ENCODE data around the gene SPATC1L.
"Not testable (repeated sequence)": the region's sequence is repeated elsewhere in the genome, so short reads cannot be mapped to it uniquely, and the experiment has no call there.

The SPATC1L gene

GRCh38 chr21:46150491-46151121 is 33.7 kb downstream of the SPATC1L start:
- Mint-ChIP-seq H3K4me1 (no peaks in the 10 kb centered on the region), H3K9me3 (no peaks in the 10 kb centered on the region), H3K27me3 (no peaks in the 10 kb centered on the region), H3K27ac (no peak overlapping the region), H3K36me3 (no peaks in the 10 kb centered on the region), H3K4me3 (no peak overlapping the region)
- DNase-seq = peak; percentile 10
- CTCF ChIA-PET = no interaction called here

- H3K4me3 Mint-ChIP-seq = no peak overlapping the region
- no peak overlapping the region for H3K27ac Mint-ChIP-seq
- DNase-seq = no peak
- H3K9me3 Mint-ChIP-seq = no peaks in the 10 kb centered on the region
- H3K4me1 Mint-ChIP-seq = no peaks in the 10 kb centered on the region
- H3K36me3 Mint-ChIP-seq = no peaks in the 10 kb centered on the region
- CTCF ChIA-PET = no interaction called here
- no peaks in the 10 kb centered on the region for H3K27me3 Mint-ChIP-seq
Measured at GRCh38 chr21:46150073-46150472, 34.2 kb downstream of the SPATC1L start.

GRCh38 chr21:46149205-46149901 is 34.9 kb downstream of the SPATC1L start:
- CTCF ChIA-PET = no interaction called here
- Mint-ChIP-seq H3K27ac (no peak overlapping the region), H3K36me3 (no peaks in the 10 kb centered on the region), H3K9me3 (no peaks in the 10 kb centered on the region), H3K4me3 (no peak overlapping the region), H3K4me1 (peaks cover 4% of the 10 kb centered on the region), H3K27me3 (no peaks in the 10 kb centered on the region)
- no peak for DNase-seq

- no peaks in the 10 kb centered on the region for H3K27me3 Mint-ChIP-seq
- peaks cover 11% of the 10 kb centered on the region for H3K4me1 Mint-ChIP-seq
- no peak overlapping the region for H3K27ac Mint-ChIP-seq
- H3K4me3 Mint-ChIP-seq = no peak overlapping the region
- no peak for DNase-seq
- H3K9me3 Mint-ChIP-seq = no peaks in the 10 kb centered on the region
- H3K36me3 Mint-ChIP-seq = no peaks in the 10 kb centered on the region
- CTCF ChIA-PET = interaction anchor here (0.6 kb wide), 2 partner anchors 54 to 186 kb away, joined by 3 read pairs; no protein-coding TSS in a partner anchor
Measured at GRCh38 chr21:46148106-46148505, 36.2 kb downstream of the SPATC1L start.

GRCh38 chr21:46147429-46147828 is 36.8 kb downstream of the SPATC1L start:
- not testable (repeated sequence) for H3K27ac Mint-ChIP-seq, H3K36me3 Mint-ChIP-seq, H3K9me3 Mint-ChIP-seq, H3K27me3 Mint-ChIP-seq, H3K4me3 Mint-ChIP-seq
- peaks cover 11% of the 10 kb centered on the region for H3K4me1 Mint-ChIP-seq
- peak; percentile 73 for DNase-seq
- CTCF ChIA-PET = interaction anchor here (0.6 kb wide), 2 partner anchors 74 to 153 kb away, joined by 3 read pairs; no protein-coding TSS in a partner anchor

- Mint-ChIP-seq H3K27me3 (no peaks in the 10 kb centered on the region), H3K4me1 (peaks cover 11% of the 10 kb centered on the region), H3K27ac (no peak overlapping the region), H3K36me3 (no peaks in the 10 kb centered on the region), H3K4me3 (no peak overlapping the region), H3K9me3 (no peaks in the 10 kb centered on the region)
- CTCF ChIA-PET = interaction anchor here (0.6 to 0.9 kb wide), 2 partner anchors 9 to 154 kb away, joined by 3 read pairs; no protein-coding TSS in a partner anchor
- no peak for DNase-seq
Measured at GRCh38 chr21:46146856-46147255, 37.4 kb downstream of the SPATC1L start.

- Mint-ChIP-seq H3K36me3 (no peaks in the 10 kb centered on the region), H3K9me3 (no peaks in the 10 kb centered on the region), H3K27ac (no peak overlapping the region)
Measured at GRCh38 chr21:46145840-46146691, 38.2 kb downstream of the SPATC1L start.

GRCh38 chr21:46145159-46145839 is 39.0 kb downstream of the SPATC1L start:
- H3K4me3 Mint-ChIP-seq = no peak overlapping the region

More at GRCh38 chr21:46145840-46146691, 38.2 kb downstream of the SPATC1L start:
- CTCF ChIA-PET = interaction anchor here (0.9 kb wide), 1 partner anchor 9 kb away, joined by 3 read pairs; no protein-coding TSS in a partner anchor
- peaks cover 11% of the 10 kb centered on the region for H3K4me1 Mint-ChIP-seq
- no peak for DNase-seq
- H3K27me3 Mint-ChIP-seq = no peaks in the 10 kb centered on the region
- no peak overlapping the region for H3K4me3 Mint-ChIP-seq

GRCh38 chr21:46144464-46145070 is 39.7 kb downstream of the SPATC1L start:
- CTCF ChIA-PET = interaction anchor here (1.4 to 2.8 kb wide), 4 partner anchors 9 to 325 kb away, joined by 3 to 12 read pairs (median 6); no protein-coding TSS in a partner anchor
- Mint-ChIP-seq H3K9me3 (no peaks in the 10 kb centered on the region), H3K27ac (peak overlapping the region; percentile 58), H3K27me3 (peaks cover 10% of the 10 kb centered on the region), H3K4me1 (peaks cover 11% of the 10 kb centered on the region), H3K36me3 (no peaks in the 10 kb centered on the region), H3K4me3 (no peak overlapping the region)
- no peak for DNase-seq

More at GRCh38 chr21:46145159-46145839, 39.0 kb downstream of the SPATC1L start:
- peaks cover 11% of the 10 kb centered on the region for H3K4me1 Mint-ChIP-seq
- peaks cover 5% of the 10 kb centered on the region for H3K27me3 Mint-ChIP-seq
- CTCF ChIA-PET = no interaction called here
- H3K36me3 Mint-ChIP-seq = no peaks in the 10 kb centered on the region
- DNase-seq = no peak
- no peaks in the 10 kb centered on the region for H3K9me3 Mint-ChIP-seq
- H3K27ac Mint-ChIP-seq = no peak overlapping the region

- H3K27me3 Mint-ChIP-seq = peaks cover 12% of the 10 kb centered on the region
- CTCF ChIA-PET = interaction anchor here (0.8 to 2.8 kb wide), 18 partner anchors 11 to 495 kb away, joined by 3 to 12 read pairs (median 4); partner anchors contain the start of gene C21orf58
- H3K9me3 Mint-ChIP-seq = no peaks in the 10 kb centered on the region
- H3K4me1 Mint-ChIP-seq = peaks cover 11% of the 10 kb centered on the region
- H3K27ac Mint-ChIP-seq = peak overlapping the region; percentile 42
- peak; percentile 41 for DNase-seq
- H3K36me3 Mint-ChIP-seq = no peaks in the 10 kb centered on the region
- H3K4me3 Mint-ChIP-seq = no peak overlapping the region
Measured at GRCh38 chr21:46142582-46143473, 41.4 kb downstream of the SPATC1L start.

- Mint-ChIP-seq H3K4me3 (no peak overlapping the region), H3K36me3 (no peaks in the 10 kb centered on the region), H3K27me3 (peaks cover 13% of the 10 kb centered on the region), H3K27ac (no peak overlapping the region), H3K4me1 (peaks cover 11% of the 10 kb centered on the region), H3K9me3 (no peaks in the 10 kb centered on the region)
- no peak for DNase-seq
- CTCF ChIA-PET = interaction anchor here (1.4 to 2.8 kb wide), 3 partner anchors 11 to 85 kb away, joined by 3 to 12 read pairs (median 3); no protein-coding TSS in a partner anchor
Measured at GRCh38 chr21:46141767-46142581, 42.3 kb downstream of the SPATC1L start.
